SK-N-SH treated with all-trans-retinoic acid at 6 μM for 48 hours (cell line): ENCODE data around the gene PRADC1.

Experiments used
- ATAC-seq: fragments of 200-7000 bp; cut with Tn5 transposase; 3 replicates; pipeline ENCODE4 v1.9.1; 2020; ENCODE audit warnings: mild to moderate bottlenecking, moderate library complexity
- ARNTL ChIP-seq: fragments of 450-650 bp; formaldehyde crosslinking; IDR thresholded peaks from 2 replicates; pipeline ENCODE4 v1.5.0; 2020; ENCODE audit warnings: low read depth, mild to moderate bottlenecking, moderate library complexity, borderline replicate concordance
- BACH2 ChIP-seq: fragments of 250-450 bp; sonication (Bioruptor Pico); IDR thresholded peaks from 2 replicates; pipeline ENCODE4 v1.9.0; 2021; ENCODE audit warnings: mild to moderate bottlenecking, borderline replicate concordance
- CREB5 ChIP-seq: fragments of 250-450 bp; sonication (Bioruptor Pico); IDR thresholded peaks from 2 replicates; pipeline ENCODE4 v1.5.1; 2020; ENCODE audit warnings: low read depth, mild to moderate bottlenecking, moderate library complexity
- CSDC2 ChIP-seq: fragments of 250-450 bp; sonication (Bioruptor Pico); IDR thresholded peaks from 2 replicates; pipeline ENCODE4 v1.5.0; 2020; ENCODE audit warnings: mild to moderate bottlenecking, moderate library complexity
- CSRNP3 ChIP-seq: fragments of 250-450 bp; sonication (Bioruptor Pico); IDR thresholded peaks from 2 replicates; pipeline ENCODE4 v1.5.1; 2021; ENCODE audit warnings: mild to moderate bottlenecking, moderate library complexity
- GLIS3 ChIP-seq: fragments of 250-450 bp; sonication (Bioruptor Pico); IDR thresholded peaks from 2 replicates; pipeline ENCODE4 v1.5.0; 2020; ENCODE audit warnings: mild to moderate bottlenecking, moderate library complexity
- ISL1 ChIP-seq: fragments of 250-450 bp; sonication (Bioruptor Pico); IDR thresholded peaks from 2 replicates; pipeline ENCODE4 v2.1.2; 2022; ENCODE audit warnings: mild to moderate bottlenecking, moderate library complexity
- OSR1 ChIP-seq: fragments of 250-450 bp; sonication (Bioruptor Pico); IDR thresholded peaks from 2 replicates; pipeline ENCODE4 v1.8.0; 2022; ENCODE audit warnings: moderate library complexity, mild to moderate bottlenecking, inconsistent platforms
- PATZ1 ChIP-seq: fragments of 250-450 bp; sonication (Bioruptor Pico); IDR thresholded peaks from 2 replicates; pipeline ENCODE4 v1.8.0; 2020; ENCODE audit warnings: mild to moderate bottlenecking, moderate library complexity, borderline replicate concordance
- POU6F1 ChIP-seq: fragments of 250-450 bp; sonication (Bioruptor Pico); IDR thresholded peaks from 2 replicates; pipeline ENCODE4 v1.8.0; 2021; ENCODE audit warnings: low read depth, mild to moderate bottlenecking, moderate library complexity, borderline replicate concordance
- PPARA ChIP-seq: fragments of 250-450 bp; sonication (Bioruptor Pico); IDR thresholded peaks from 2 replicates; pipeline ENCODE4 v1.5.0; 2020; ENCODE audit warnings: mild to moderate bottlenecking, borderline replicate concordance
- SNAI2 ChIP-seq: fragments of 250-450 bp; sonication (Bioruptor Pico); IDR thresholded peaks from 2 replicates; pipeline ENCODE4 v1.5.0; 2020; ENCODE audit warnings: mild to moderate bottlenecking, moderate library complexity
- TOX ChIP-seq: fragments of 250-450 bp; sonication (Bioruptor Pico); IDR thresholded peaks from 2 replicates; pipeline ENCODE4 v1.8.0; 2021; ENCODE audit warnings: mild to moderate bottlenecking, moderate library complexity, borderline replicate concordance
- TSHZ2 ChIP-seq: fragments of 250-450 bp; sonication (Bioruptor Pico); IDR thresholded peaks from 2 replicates; pipeline ENCODE4 v1.5.0; 2020; ENCODE audit warnings: mild to moderate bottlenecking, moderate library complexity
- ZC3H10 ChIP-seq: fragments of 250-450 bp; sonication (Bioruptor Pico); IDR thresholded peaks from 2 replicates; pipeline ENCODE4 v1.5.1; 2021; ENCODE audit warnings: mild to moderate bottlenecking, moderate library complexity
- ZFP3 ChIP-seq: fragments of 250-450 bp; sonication (Bioruptor Pico); IDR thresholded peaks from 2 replicates; pipeline ENCODE4 v1.5.0; 2020; ENCODE audit warnings: mild to moderate bottlenecking, moderate library complexity
- ZFP30 ChIP-seq: fragments of 450-650 bp; formaldehyde crosslinking; IDR thresholded peaks from 2 replicates; pipeline ENCODE4 v1.5.0; 2022; ENCODE audit warnings: mild to moderate bottlenecking, moderate library complexity
- ZNF565 ChIP-seq: fragments of 450-650 bp; formaldehyde crosslinking; conservative IDR thresholded peaks from 2 replicates; pipeline ENCODE4 v1.5.0; 2020; ENCODE audit warnings: low read depth, mild to moderate bottlenecking, moderate library complexity
- ZNF70 ChIP-seq: fragments of 450-650 bp; formaldehyde crosslinking; IDR thresholded peaks from 2 replicates; pipeline ENCODE4 v1.5.0; 2020; ENCODE audit warnings: mild to moderate bottlenecking, moderate library complexity
- ZNF8 ChIP-seq: fragments of 450-650 bp; formaldehyde crosslinking; IDR thresholded peaks from 2 replicates; pipeline ENCODE4 v1.5.0; 2020; ENCODE audit warnings: mild to moderate bottlenecking, moderate library complexity

PRADC1 gene

GRCh38 chr2:73279852-73280251, 46.8 kb upstream of the PRADC1 start:
- ATAC-seq = no peak
- TF ChIP-seq GLIS3 (CRISPR knock-in tag) (no peak), ZFP3 (no peak), ZNF565 (no peak), BACH2 (CRISPR knock-in tag) (no peak), TSHZ2 (CRISPR knock-in tag) (no peak), CREB5 (no peak), PPARA (CRISPR knock-in tag) (no peak), POU6F1 (CRISPR knock-in tag) (no peak), ZFP30 (no peak), ZC3H10 (CRISPR knock-in tag) (no peak), CSRNP3 (CRISPR knock-in tag) (no peak), TOX (CRISPR knock-in tag) (no peak)

GRCh38 chr2:73272270-73272669, 39.2 kb upstream of the PRADC1 start:
- no peak for ATAC-seq
- TF ChIP-seq CSDC2 (CRISPR knock-in tag) = no peak
- TF ChIP-seq ZNF70 (CRISPR knock-in tag) = no peak
- TF ChIP-seq ZFP30 = no peak
- no peak for TF ChIP-seq TOX (CRISPR knock-in tag)
- TF ChIP-seq BACH2 (CRISPR knock-in tag) = no peak
- TF ChIP-seq PATZ1 = no peak
- no peak for TF ChIP-seq OSR1
- no peak for TF ChIP-seq ISL1 (CRISPR knock-in tag)
- no peak for TF ChIP-seq ZNF8 (CRISPR knock-in tag)
- no peak for TF ChIP-seq CREB5
- TF ChIP-seq PPARA (CRISPR knock-in tag) = no peak
- no peak for TF ChIP-seq ARNTL (CRISPR knock-in tag)
- no peak for TF ChIP-seq CSRNP3 (CRISPR knock-in tag)
- no peak for TF ChIP-seq SNAI2
- TF ChIP-seq, all 23 proteins: peak for 0
